Left lobe of liver (tissue), 2 donors: ENCODE data around the gene NEURL1B. TPM values are rescaled to one million over a fixed set of nuclear protein-coding genes. Genes with fewer than 3 reads are reported as not detected.
"Not testable (repeated sequence)": the region's sequence is repeated elsewhere in the genome, so short reads cannot be mapped to it uniquely, and the experiment has no call there.

Experiments used
- ATAC-seq: fragments of 200-7000 bp; cut with Tn5 transposase; one replicate; pipeline ENCODE4 v1.9.1; 2020; ENCODE audit warnings: mild to moderate bottlenecking, moderate library complexity
- DNase-seq: peaks from one replicate; pipeline ENCODE4 v3.0.0-alpha.2; 2020; ENCODE audit warnings: low spot score
- total RNA-seq: library from RNA; stranded (reverse); gene quantifications from one replicate; pipeline ENCODE4 v1.2.1, GENCODE V29; 2021
- donor health status: DM: no; HTN: no; CAD: no; lungs with moderate emphysema.
- donor health status: DM: no; HTN: yes; CAD: no.

Gene NEURL1B
- total RNA-seq, 1 donor from 2014 or later, result 9.5 TPM

DNA sequence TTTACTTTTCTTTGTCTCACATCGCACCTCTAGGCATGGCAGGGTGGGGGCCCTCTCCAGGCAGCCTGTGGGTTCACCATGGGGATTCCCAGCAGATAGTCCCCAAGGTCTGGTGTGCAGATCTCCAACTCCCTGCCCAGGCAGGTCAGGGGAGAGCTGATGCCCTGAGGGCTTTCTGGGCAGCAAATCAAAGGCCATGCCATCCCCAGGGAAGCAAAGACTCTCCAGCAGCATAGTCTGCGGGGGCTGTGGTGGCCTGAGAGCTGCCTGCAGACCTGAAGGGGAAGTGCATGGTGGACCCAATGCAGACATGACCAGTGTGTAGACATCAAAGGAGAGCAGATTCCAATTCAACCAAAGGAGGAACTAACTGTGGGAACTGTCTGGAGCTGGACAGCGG, 7.7 kb downstream of the NEURL1B start:
- no peak for ATAC-seq
- no peak for DNase-seq

DNA sequence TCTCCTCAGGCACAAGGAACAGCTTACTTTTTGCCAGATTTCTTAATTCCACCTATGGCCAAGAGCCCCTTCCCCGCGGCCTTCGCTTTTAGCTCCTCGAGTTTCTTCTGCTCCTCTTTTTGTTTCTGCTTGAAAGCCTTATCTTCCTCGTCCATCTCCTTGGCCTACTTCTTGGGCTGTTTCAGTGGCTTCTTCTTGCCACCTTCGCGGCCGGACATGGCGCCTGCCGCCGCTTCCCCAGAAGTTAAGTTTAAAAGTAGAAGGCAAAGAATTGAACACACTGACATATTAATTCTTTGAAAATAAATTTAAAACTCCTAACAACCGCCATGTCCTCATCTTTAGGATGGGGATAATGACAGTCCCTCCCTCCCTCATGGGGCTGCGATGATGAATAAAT, 15.4 kb downstream of the NEURL1B start:
- ATAC-seq, result not testable (repeated sequence)

DNA sequence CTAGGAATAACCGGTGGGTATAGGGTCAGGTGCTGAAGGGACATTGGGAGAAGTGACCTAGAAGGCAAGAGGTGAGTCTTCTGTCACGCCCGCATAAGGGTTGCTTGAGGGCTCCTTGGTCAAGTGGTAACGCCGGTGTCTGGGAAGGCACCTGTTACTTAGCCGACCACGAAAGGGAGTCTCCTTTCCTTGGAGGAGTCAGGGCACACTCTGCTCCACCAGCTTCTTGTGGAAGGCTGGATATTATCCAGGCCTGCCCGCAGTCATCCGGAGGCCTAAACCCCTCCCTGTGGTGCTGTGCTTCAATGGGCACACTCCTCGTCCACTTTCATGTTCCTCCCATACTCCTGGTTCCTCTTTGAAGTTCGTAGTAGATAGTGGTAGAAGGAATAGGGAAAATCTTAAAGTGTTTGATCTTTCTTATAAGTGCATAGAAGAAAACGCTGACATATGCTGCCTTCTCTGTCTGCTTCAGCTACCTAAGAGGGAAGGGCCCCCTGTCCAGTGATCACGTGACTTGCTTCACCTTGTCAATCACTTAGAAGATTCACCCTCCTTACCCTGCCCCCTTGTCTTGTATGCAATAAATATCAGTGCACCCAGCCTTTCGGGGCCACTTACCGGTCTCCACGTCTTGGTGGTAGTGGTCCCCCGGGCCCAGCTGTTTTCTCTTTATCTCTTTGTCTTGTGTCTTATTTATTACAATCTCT, 16.6 kb downstream of the NEURL1B start:
- DNase-seq, result not testable (repeated sequence)

More for the DNA sequence above, 15.4 kb downstream of the NEURL1B start:
- DNase-seq, result not testable (repeated sequence)

DNA sequence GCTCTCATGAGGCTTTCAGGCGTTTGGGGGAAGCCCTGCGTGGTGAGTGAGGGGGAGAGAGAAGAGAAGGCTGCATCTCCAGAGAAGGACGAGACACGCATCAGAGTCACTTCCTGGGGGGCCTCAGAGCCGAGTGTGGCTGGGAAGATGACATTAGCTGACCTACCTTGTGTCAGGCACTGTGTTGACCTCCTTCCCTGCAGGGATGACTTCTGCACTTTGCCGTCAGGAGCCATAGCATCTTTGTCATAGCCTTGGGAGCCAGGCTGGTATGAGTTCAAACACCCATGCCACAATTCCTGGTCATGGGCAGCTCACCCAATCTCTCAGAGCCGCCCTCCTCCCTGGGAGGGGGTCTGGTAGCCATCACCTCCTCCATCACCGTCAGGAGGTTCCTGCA, 17.3 kb downstream of the NEURL1B start:
- ATAC-seq (no peak), DNase-seq (no peak)

More for the DNA sequence above, 16.6 kb downstream of the NEURL1B start:
- ATAC-seq, result not testable (repeated sequence)

DNA sequence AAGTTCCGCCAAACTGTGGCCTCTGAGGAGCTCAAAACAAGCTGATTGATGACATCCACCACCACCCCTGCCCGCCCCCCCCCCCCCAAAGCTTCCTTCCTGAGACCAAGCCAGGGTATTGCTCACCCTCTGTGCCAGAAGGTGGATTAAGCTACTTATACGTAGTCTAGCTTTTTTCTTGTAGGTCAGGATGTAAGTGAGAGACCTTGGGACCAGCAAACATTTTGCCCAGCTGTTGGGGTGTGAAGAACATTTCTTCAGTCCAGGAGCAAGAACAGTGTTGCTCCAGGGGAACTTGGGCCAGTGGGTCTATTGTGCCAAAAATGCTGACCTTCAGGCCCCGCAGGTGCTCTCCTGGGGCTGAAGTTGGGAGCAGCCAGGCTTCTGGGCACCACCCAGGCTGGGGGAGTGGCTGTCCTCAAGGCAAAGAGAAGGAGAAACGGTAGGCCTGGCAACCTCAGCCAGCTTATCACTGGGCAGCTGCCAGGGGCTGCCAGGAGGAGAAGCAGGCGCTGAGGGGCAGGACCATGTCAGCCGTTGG, 18.0 kb downstream of the NEURL1B start:
- peak; percentile 64 for DNase-seq
- peak; percentile 30 for ATAC-seq

DNA sequence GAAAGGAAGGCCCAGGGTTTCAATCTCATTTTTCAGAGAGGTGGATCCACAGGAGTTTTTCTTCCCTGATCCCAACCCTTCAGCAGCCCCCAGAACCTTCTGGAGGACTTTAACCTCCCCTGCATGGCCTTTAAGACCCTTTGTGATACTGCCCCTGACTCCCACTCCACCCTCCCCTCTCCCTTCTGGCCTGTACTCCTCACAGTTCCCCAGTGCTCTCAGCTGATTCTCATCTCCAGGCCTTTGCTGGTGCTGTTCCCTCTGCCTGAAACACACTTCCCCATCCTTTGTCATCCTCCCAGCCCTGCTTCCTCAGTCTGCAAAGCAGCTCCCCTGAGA, 18.5 kb downstream of the NEURL1B start:
- DNase-seq (no peak), ATAC-seq (peak; percentile 8)

DNA sequence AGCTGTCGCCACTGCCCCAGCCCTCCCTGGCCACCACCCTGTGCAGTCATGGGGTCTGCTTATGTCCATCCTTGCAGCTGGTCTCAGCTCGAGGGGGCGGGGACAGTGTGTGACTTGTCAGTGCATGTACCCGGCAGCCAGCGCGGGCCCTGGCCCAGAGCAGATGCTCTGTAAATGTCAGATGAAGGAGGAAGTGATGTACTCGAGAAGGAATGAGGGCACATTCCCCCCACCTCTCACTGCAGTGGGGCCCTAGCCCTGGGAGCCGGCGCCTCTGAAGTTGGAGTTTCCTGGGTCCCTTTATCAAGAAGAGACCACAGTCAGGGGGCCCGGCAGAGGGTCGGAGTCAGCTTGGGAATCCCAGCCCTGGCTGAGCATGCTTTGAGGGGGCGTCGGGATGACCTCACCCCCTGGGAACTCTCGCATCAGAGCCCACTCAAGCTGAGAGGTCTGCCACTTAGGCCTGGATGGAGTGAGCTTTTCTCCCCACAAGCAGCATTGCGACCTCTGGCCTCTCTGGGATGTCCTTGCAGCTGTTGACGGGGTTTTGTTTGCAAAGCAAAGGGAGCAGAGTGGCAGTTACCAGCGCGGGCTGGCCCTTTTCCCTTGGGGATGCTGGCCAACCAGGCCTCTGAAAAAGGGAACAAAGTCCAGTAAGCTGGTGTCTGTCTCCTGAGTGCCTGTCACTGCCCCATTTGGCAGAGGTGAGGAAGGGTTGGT, 19.0 kb downstream of the NEURL1B start:
- peak; percentile 96 for DNase-seq
- ATAC-seq, result peak; percentile 90

DNA sequence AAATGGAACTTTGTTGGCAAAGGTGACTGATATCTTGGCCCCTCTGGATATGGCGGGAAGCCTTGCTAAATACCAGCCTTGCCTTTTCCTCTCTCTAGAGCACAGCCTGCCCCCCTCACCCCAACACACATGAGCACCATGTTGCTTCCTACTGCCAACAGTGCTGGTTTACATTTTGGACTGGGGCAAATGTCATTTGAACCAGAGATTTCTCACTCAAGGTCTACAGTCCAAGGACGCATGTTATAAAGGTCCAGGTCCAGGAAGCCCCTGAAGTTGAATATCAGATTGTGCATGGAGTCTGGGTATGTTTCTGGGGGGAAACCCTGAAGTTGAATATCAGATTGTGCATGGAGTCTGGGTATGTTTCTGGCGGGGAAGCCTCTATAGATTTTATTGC, 19.9 kb downstream of the NEURL1B start:
- peak; percentile 23 for ATAC-seq
- no peak for DNase-seq

DNA sequence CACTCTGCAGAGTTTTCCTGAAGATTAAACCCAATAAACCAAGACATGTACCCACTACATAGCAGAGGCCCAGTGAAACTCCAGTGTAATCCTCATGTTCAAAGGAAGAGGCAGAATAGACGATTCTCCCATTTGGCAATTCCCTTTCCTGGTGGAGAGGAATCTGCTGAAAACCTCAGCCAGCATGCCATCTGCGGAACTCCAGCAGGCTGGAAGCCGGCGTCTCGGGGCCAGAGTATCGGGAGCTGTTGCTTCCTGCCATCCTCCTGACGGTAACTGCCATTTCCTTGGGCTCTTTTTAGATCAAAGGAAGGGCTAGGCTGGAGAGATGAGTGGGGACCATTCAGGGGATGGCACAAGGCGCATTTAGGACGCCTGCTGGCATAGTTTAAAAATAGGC, 20.5 kb downstream of the NEURL1B start:
- ATAC-seq, result no peak
- no peak for DNase-seq

DNA sequence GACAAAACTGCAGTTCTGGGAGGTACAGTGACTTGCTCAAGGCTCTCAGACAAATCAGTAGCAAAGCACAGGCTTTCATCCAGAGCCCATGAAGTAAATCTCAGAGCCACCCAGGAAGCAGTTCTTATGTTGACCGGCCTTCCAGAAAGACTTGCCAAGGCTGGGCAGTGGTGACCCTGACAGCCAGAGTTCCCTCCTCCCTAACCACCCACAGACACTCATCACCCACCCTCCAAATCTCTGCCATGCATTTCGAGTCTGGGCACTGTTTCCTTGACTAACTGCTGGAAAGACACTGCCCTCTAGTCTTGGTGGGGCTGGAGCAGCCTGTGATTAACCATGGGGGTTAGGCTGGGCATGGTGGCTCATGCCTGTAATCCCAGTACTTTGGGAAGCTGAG, 21.5 kb downstream of the NEURL1B start:
- no peak for DNase-seq
- ATAC-seq, result no peak

DNA sequence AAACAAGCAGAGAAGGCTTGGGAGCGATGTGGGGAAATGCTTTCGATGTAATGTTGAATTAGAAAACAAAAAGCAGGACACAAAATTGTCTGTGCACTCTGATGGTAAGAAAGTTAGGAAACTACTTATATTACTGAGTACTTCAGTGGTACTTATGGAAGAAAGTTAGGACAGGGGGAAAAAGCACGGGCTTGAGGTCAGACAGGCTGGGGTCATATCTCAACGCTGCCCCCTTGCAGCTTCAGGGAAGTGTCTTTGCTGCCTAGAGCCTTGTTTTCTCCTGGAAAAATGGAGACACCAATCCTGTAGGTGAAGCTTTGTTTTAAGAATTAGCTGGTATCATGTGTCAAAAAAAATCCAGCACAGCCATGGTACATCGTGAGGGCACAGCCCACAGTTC, 23.0 kb downstream of the NEURL1B start:
- DNase-seq, result no peak
- no peak for ATAC-seq

DNA sequence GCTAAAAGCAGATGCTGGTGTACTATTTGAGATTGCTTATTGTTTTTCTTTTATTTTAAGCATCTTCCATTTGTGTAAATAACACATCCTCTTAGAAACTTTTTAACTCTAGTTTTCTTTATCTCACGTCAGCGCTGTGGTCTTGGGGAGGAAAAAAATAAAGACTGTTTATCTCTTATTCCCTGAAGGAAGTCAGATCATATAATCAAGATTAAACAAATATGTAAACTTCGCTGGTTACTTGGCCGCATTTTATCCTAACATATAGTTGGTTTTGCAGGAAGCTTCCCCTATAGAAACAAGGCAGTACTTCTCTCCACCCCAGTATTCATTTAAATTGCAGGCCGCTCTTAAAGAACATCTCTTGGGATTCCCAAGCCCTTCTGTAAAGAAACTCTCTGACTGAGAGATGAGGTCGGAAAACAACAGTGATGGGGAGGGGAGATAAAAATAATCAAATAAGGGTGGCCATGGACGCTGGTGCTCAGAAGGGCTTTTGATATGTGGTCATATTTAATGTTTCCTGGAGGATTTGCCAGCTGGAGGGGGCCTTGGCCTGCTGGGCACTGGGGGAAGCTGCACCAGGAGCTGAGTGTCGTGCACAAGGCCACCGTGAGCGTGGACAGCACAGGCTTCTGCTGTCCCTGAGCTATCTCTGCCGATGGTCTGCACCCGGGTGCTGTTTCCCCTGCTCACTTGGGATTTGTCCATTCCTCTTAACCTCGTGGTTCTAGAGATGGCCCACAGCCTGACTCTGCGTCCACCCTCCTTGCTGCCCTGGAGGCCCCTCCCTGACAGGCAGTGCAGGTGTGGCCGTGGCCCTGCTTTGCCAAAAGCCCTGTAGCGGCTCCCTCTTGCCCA, 23.8 kb downstream of the NEURL1B start:
- DNase-seq (no peak), ATAC-seq (no peak)

DNA sequence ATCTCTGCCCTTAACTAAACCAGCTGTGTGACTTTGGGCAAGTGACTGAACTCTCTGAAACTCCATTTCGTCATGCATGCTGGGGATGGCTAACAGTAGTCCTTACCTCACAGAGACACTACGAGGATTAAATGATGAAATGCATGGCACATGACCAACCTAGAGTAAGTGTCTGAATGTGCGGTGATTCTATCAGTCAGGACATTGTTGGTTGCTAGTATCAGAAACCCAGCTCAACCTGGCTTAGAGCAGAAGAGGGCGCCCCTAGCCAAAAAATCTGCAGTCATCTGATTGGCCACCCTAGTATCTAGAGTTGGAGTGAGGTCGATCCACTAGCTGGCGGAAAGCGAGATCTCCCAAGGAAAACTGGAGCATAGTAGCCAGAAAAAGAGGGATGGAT, 25.2 kb downstream of the NEURL1B start:
- DNase-seq, result no peak
- peak; percentile 62 for ATAC-seq

DNA sequence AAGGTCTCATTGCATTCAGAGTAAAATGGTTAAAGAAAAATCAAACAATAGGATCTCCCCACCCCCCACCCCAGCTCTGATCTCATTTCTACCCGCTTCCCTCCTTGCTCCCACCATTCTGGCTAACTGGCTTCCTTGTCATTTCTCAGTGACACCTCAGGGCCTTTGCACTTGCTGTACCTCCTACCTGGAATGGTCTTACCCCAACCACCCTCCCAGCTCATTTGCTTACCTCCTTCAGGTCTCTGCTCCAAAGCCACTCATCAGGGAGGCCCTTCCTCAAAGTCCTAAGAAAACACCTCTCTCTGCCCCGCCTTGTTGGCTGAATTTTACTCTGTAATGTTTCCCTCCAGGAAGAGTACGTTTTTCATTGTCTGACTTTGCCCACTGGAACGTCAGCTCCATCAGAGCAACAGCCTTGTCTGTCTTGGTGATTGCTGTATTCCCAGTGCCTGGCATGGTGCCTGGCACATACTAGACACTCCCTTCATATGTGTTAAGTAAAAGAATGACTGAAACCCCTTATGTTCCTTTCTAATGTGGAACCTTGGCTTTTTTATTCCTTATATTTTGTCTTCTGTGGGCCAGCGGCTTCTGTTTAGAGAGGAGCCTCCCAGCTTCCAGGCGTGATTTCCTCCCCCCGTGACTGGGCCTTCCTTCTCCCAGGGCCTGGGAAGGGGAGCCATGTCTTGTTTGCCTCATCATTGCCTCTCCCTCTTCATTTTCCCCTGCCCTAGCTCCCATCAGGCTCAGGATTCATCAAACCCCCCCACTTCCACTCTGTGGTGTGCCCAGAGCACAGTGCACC, 26.9 kb downstream of the NEURL1B start:
- ATAC-seq (no peak), DNase-seq (no peak)

DNA sequence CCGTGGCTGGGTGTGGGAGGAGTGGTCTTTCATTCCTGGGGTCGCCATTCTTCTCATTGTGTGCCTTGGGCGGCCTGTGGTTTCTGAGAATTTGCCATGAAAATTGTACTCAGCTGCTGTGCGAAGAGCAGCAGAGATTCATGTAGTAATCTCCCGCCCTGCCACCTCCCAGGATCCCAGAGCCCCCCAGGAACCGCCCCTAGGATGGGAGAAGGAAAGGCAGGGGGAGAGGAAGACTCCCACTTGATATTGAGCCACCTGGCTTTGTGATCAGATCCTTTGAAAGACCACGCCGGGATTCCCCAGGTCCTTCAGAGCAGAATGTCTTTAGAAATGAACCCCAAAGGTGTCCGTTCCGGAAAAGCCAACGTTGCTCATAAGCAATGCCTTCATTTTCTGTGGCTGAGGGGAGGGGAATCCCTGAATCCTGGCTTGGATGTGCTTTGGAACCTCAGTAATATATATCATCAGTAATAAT, 27.6 kb downstream of the NEURL1B start:
- DNase-seq (no peak), ATAC-seq (no peak)

DNA sequence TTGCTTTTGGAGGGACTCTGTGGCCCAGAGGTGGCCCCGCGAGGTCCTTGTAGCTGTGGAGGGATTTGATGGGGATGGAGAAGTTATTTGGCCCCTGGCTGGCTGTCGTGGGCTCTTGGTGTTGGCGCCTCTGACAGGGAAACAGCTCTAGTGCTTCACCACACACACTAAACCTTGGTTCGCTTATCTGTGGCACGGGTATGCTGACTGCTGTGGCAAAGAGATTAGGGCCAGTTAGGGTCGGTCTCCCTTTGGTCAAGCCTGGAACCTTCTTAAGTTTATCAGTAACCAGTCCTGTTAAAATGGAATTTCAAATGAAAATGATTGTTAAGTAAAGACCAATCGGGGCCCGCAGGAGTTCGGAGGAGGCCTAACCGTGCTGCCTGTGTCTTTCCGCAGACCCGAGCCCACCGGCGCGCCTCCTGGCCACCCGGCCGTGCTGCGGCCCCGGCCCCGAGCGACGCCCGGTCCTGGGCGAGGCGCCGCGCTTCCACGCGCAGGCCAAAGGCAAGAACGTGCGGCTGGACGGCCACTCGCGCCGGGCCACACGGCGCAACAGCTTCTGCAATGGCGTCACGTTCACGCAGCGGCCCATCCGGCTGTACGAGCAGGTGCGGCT, 28.4 kb downstream of the NEURL1B start:
- DNase-seq, result no peak

DNA sequence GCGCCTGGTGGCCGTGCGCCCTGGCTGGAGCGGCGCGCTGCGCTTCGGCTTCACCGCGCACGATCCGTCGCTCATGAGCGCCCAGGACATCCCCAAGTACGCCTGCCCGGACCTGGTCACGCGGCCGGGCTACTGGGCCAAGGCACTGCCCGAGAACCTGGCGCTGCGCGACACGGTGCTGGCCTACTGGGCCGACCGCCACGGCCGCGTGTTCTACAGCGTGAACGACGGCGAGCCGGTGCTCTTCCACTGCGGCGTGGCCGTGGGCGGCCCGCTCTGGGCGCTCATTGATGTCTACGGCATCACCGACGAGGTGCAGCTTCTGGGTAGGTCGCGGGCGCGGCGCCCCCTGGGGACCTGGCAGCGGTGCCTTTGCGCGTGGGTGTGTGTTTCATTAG, 28.9 kb downstream of the NEURL1B start:
- DNase-seq, result no peak
- ATAC-seq, result no peak

More for the DNA sequence above, 28.4 kb downstream of the NEURL1B start:
- no peak for ATAC-seq

DNA sequence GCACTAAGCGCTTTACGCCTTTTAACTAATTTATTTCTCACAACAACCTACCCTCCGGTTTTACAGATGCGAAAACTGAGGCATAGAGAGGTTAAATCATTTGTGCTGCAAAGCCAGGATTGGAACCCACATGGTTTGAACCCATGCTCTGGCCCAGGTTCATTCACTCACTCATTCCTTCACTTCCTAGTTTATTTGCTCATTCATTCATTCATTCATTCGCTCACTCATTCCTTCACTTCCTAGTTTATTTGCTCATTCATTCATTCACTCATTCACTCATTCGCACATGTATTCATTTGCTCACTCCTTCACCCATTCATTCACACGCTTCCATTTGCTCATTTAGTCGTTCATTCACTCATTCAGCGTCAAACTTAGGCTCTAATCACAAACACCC, 29.4 kb downstream of the NEURL1B start:
- ATAC-seq (no peak), DNase-seq (no peak)

DNA sequence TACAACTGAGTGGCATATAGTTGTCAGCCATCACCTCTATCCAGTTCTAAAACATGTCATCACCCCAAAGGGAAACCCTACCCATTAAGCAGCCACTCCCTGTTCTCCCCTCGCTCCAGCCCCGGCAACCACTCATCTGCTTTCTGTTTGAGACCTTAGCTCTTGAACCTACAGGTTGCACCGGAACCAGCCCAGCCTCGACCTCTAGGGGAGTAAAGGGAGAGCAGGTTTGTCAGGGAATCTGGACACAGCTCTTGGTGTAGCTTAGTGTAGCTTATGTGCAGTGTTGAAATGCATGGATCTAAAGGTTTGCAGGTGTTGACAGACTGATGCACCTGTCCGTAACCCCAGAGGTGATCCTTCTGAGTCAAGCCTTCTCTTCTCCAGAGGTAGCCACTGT, 30.0 kb downstream of the NEURL1B start:
- no peak for ATAC-seq
- DNase-seq, result no peak

DNA sequence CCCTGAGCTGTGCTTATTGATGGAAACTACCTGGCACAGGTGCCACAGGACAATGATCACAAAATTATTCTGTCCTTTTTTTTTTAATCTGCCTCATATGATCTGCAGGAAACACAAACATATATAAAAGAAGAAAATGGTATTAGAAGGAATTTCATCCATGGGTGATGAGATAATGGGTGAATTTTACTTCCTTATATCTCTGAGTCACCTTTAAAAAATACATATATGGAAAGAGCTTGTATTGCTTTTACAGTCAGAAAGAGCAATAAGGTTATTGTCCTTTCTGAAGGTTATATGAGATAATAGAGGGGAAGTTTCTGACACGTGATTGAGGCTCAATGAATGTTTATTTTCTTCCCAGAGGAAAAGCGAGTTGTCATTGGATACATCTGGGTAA, 31.6 kb downstream of the NEURL1B start:
- ATAC-seq (no peak), DNase-seq (no peak)
